ENCODE data around the gene LRRN2. TPM values are rescaled to one million over a fixed set of nuclear protein-coding genes. Genes with fewer than 3 reads are reported as not detected.

LRRN2 gene
- total RNA-seq, 1 donor from 2014 or later: 2.1 TPM

Small RNA genes lying within 50 kb of the gene (small RNA-seq; reads per million reads assigned to genes)
- gene RF00601: not detected
- gene RNA5SP75: not detected

Other genes with a start within 250 kb of the LRRN2 start
- gene PIK3C2B, start 190.9 kb downstream of the LRRN2 start, total RNA-seq: 31.8 TPM
- gene MDM4, start 169.3 kb downstream of the LRRN2 start, total RNA-seq: 56.9 TPM
- 1.6 TPM for gene NFASC, start 185.1 kb upstream of the LRRN2 start, total RNA-seq

All from skeletal muscle tissue (tissue), 2 donors.